HepG2 (cell line): ENCODE measurements around the gene SIVA1. TPM values are rescaled to one million over a fixed set of nuclear protein-coding genes. Genes with fewer than 3 reads are reported as not detected.

Source experiments
- ADNP ChIP-seq: sonication (generic); formaldehyde crosslinking; IDR thresholded peaks from 2 replicates; pipeline ENCODE4 v1.4.0; 2020; ENCODE audit warnings: missing genetic modification reagents
- ARNT2 ChIP-seq: sonication (generic); formaldehyde crosslinking; IDR thresholded peaks from 2 replicates; pipeline ENCODE4 v1.8.0; 2022; ENCODE audit warnings: mild to moderate bottlenecking, low read depth, missing genetic modification reagents, moderate library complexity
- ATF4 ChIP-seq, 2 experiments: fragments of 450-650 bp in 1 of 2; sonication (generic) in 1 of 2; formaldehyde crosslinking; IDR thresholded peaks; 2 replicates each; pipeline versions ENCODE4 v1.5.0 to v1.8.0; 2020 to 2022; ENCODE audit warnings: mild to moderate bottlenecking in 1 of 2, missing genetic modification reagents in 1 of 2
- CHD2 ChIP-seq: IDR thresholded peaks from 2 replicates; pipeline ENCODE4 v1.6.1; 2011; ENCODE audit warnings: low read depth, low read length, improper control_type of control experiment
- E2F2 ChIP-seq: sonication (generic); formaldehyde crosslinking; IDR thresholded peaks from 2 replicates; pipeline ENCODE4 v1.4.0; 2020; ENCODE audit warnings: missing genetic modification reagents, borderline replicate concordance
- FOSL1 ChIP-seq: sonication (generic); formaldehyde crosslinking; IDR thresholded peaks from 2 replicates; pipeline ENCODE4 v1.9.0; 2021; ENCODE audit warnings: missing genetic modification reagents, borderline replicate concordance
- HDAC6 ChIP-seq: fragments of 200-600 bp; sonication (generic); IDR thresholded peaks from 2 replicates; pipeline ENCODE4 v1.7.0; 2017; ENCODE audit warnings: mild to moderate bottlenecking, antibody characterized with exemption, low read length, low read depth
- HMGA1 ChIP-seq: sonication (generic); formaldehyde crosslinking; conservative IDR thresholded peaks from 2 replicates; pipeline ENCODE4 v1.4.0; 2020; ENCODE audit warnings: missing genetic modification reagents
- KAT7 ChIP-seq: IDR thresholded peaks from 2 replicates; pipeline ENCODE4 v1.6.1; 2018; ENCODE audit warnings: borderline replicate concordance, missing compliant biosample characterization
- KMT2B ChIP-seq: IDR thresholded peaks from 2 replicates; pipeline ENCODE4 v1.6.1; 2016; ENCODE audit warnings: missing genetic modification reagents, missing compliant biosample characterization
- MEIS2 ChIP-seq: sonication (generic); formaldehyde crosslinking; IDR thresholded peaks from 2 replicates; pipeline ENCODE4 v1.9.0; 2021; ENCODE audit warnings: mild to moderate bottlenecking, missing genetic modification reagents
- PRPF4 ChIP-seq: fragments of 200-400 bp; formaldehyde crosslinking; IDR thresholded peaks from 2 replicates; pipeline ENCODE4 v1.6.1; 2016; ENCODE audit warnings: low read length, low read depth; ENCODE audit not compliant: poor library complexity, severe bottlenecking
- RBM22 ChIP-seq: fragments of 200-400 bp; formaldehyde crosslinking; optimal IDR thresholded peaks from 2 replicates; pipeline ENCODE3; 2017; ENCODE audit warnings: mild to moderate bottlenecking, low read length, moderate library complexity
- RNF219 ChIP-seq: sonication (generic); formaldehyde crosslinking; IDR thresholded peaks from 2 replicates; pipeline ENCODE4 v1.5.0; 2020; ENCODE audit warnings: mild to moderate bottlenecking, missing genetic modification reagents
- SKIL ChIP-seq: sonication (generic); formaldehyde crosslinking; IDR thresholded peaks from 2 replicates; pipeline ENCODE4 v1.8.0; 2022; ENCODE audit warnings: missing genetic modification reagents, mild to moderate bottlenecking, moderate library complexity, borderline replicate concordance
- TCF7 ChIP-seq: sonication (generic); IDR thresholded peaks from 2 replicates; pipeline ENCODE4 v1.6.1; 2016; ENCODE audit warnings: antibody characterized with exemption, low read depth
- XBP1 ChIP-seq: sonication (generic); formaldehyde crosslinking; IDR thresholded peaks from 2 replicates; pipeline ENCODE4 v1.5.0; 2020; ENCODE audit warnings: missing genetic modification reagents
- ZNF20 ChIP-seq: sonication (generic); formaldehyde crosslinking; IDR thresholded peaks from 2 replicates; pipeline ENCODE4 v1.4.0; 2020; ENCODE audit warnings: mild to moderate bottlenecking, moderate library complexity, missing genetic modification reagents
- ZNF251 ChIP-seq: sonication (generic); formaldehyde crosslinking; IDR thresholded peaks from 2 replicates; pipeline ENCODE4 v1.9.0; 2021; ENCODE audit warnings: mild to moderate bottlenecking, missing genetic modification reagents
- ZNF703 ChIP-seq: sonication (generic); formaldehyde crosslinking; IDR thresholded peaks from 2 replicates; pipeline ENCODE4 v1.5.1; 2020; ENCODE audit warnings: missing genetic modification reagents, mild to moderate bottlenecking, moderate library complexity, borderline replicate concordance
- ZNF746 ChIP-seq: sonication (generic); formaldehyde crosslinking; IDR thresholded peaks from 2 replicates; pipeline ENCODE4 v1.8.0; 2022; ENCODE audit warnings: mild to moderate bottlenecking, missing genetic modification reagents
- ZNF749 ChIP-seq: sonication (generic); formaldehyde crosslinking; IDR thresholded peaks from 2 replicates; pipeline ENCODE4 v1.8.0; 2022; ENCODE audit warnings: mild to moderate bottlenecking, missing genetic modification reagents, moderate library complexity, borderline replicate concordance
- ZNF777 ChIP-seq: sonication (generic); formaldehyde crosslinking; IDR thresholded peaks from 2 replicates; pipeline ENCODE4 v1.4.0; 2020; ENCODE audit warnings: missing genetic modification reagents
- ZNF839 ChIP-seq: sonication (generic); formaldehyde crosslinking; IDR thresholded peaks from 2 replicates; pipeline ENCODE4 v1.4.0; 2020; ENCODE audit warnings: missing genetic modification reagents, mild to moderate bottlenecking, borderline replicate concordance
- ZNF891 ChIP-seq: sonication (generic); formaldehyde crosslinking; IDR thresholded peaks from 2 replicates; pipeline ENCODE4 v1.5.0; 2020; ENCODE audit warnings: mild to moderate bottlenecking, missing genetic modification reagents
- polyA plus RNA-seq, 8 experiments: library from polyadenylated mRNA; depleted of rRNA in 3 of 8; stranded (reverse) in 7 of 8; unstranded in 1 of 8; fragments of >200 nt; fragmentation: Illumina TruSeq in 4 of 8; extraction: Trizol in 4 of 8; gene quantifications; 2 replicates each; pipeline versions ENCODE4 v1.2.1 to v1.2.3, GENCODE V29; 2011 to 2016; ENCODE audit warnings: low read depth in 4 of 8, missing spikeins in 1 of 8, mixed read lengths in 1 of 8; ENCODE audit not compliant: insufficient read depth in 1 of 8
- total RNA-seq, 5 experiments: library from RNA; depleted of rRNA; stranded (reverse); fragments of >200 nt; fragmentation: Illumina TruSeq; extraction: Trizol; gene quantifications; 2 replicates each; pipeline ENCODE4 v1.2.3, GENCODE V29; 2016; ENCODE audit warnings: low read depth in 1 of 5

SIVA1 gene
- total and polyA plus RNA-seq, 2 of the 13 experiments (the other 11 are each of a cell fraction or from before 2014, with no cell fraction given) = 123 to 186 TPM

- TF ChIP-seq TCF7 (no peak), KAT7 (CRISPR knock-in tag) (peak; percentile 50; the same call in 1 of the 2 replicates), RBM22 (peak; percentile 42), ARNT2 (CRISPR knock-in tag) (no peak), CHD2 (no peak), ZNF703 (no peak), ATF4 (CRISPR knock-in tag; IDR thresholded peaks at IDR 0.05) (peak in 1 of 2 experiments; percentile 34; a peak in 1 of 4 replicates), HDAC6 (no peak), FOSL1 (no peak), PRPF4 (no peak), ZNF746 (CRISPR knock-in tag) (0 out of 2 replicates have a peak, but pooled peaks have one; percentile 42), ZNF839 (CRISPR knock-in tag) (no peak), ZNF749 (CRISPR knock-in tag) (no peak), ZNF891 (CRISPR knock-in tag) (no peak), MEIS2 (no peak), RNF219 (CRISPR knock-in tag) (no peak), SKIL (CRISPR knock-in tag) (no peak), ZNF20 (CRISPR knock-in tag) (0 out of 2 replicates have a peak, but pooled peaks have one; percentile 42), HMGA1 (no peak), KMT2B (CRISPR knock-in tag) (no peak), XBP1 (CRISPR knock-in tag) (no peak), ZNF777 (CRISPR knock-in tag) (no peak), ADNP (CRISPR knock-in tag) (no peak), E2F2 (CRISPR knock-in tag) (no peak), ZNF251 (CRISPR knock-in tag) (no peak)
These were observed 13.4 kb downstream of the SIVA1 start (continued) for GRCh38 chr14:104766256-104766862.
